Left ventricle myocardium inferior (tissue), 1 donor: Measurements from ENCODE around the gene GCG. TPM values are rescaled to one million over a fixed set of nuclear protein-coding genes. Genes with fewer than 3 reads are reported as not detected.

Source experiments
- DNase-seq: peaks from one replicate; pipeline ENCODE4 v3.0.0-alpha.2; 2020
- H3K27ac ChIP-seq: fragments of 200-600 bp; replicated peaks from 2 replicates; pipeline ENCODE4 v1.8.0; 2021
- H3K27me3 ChIP-seq: fragments of 200-600 bp; 2 replicates; pipeline ENCODE4 v1.8.0; 2021; ENCODE audit warnings: low read depth
- H3K36me3 ChIP-seq: fragments of 200-600 bp; 2 replicates; pipeline ENCODE4 v1.8.0; 2021
- H3K4me1 ChIP-seq: fragments of 200-600 bp; 2 replicates; pipeline ENCODE4 v1.8.0; 2021
- H3K4me3 ChIP-seq: fragments of 200-600 bp; 2 replicates; pipeline ENCODE4 v1.8.0; 2021; ENCODE audit warnings: mild to moderate bottlenecking, moderate library complexity
- H3K9me3 ChIP-seq: fragments of 200-600 bp; replicated peaks from 2 replicates; pipeline ENCODE4 v1.8.0; 2021
- CTCF ChIP-seq: fragments of 200-600 bp; IDR thresholded peaks from 2 replicates; pipeline ENCODE4 v1.8.0; 2021; ENCODE audit warnings: antibody characterized with exemption, mild to moderate bottlenecking, borderline replicate concordance
- intact Hi-C: fragments of 100-400 bp; cut with micrococcal nuclease; formaldehyde crosslinking; loops from one replicate; pipeline ENCODE4 v1.11.0; 2022
- long read RNA-seq: library from polyadenylated mRNA; unstranded; transcript quantifications from one replicate; pipeline ENCODE4 v2.0.0, GENCODE V29; 2021
- total RNA-seq: library from RNA; stranded (reverse); fragmentation: NEBNext Ultra II Directional; extraction: Animal tissue kit (Norgen Biotek cat#: 25700); gene quantifications from one replicate; pipeline ENCODE4 v1.2.1, GENCODE V29; 2021
- donor health status: DM: no; HTN: yes; CAD: no; lungs with severe emphysema.

Gene GCG
- total RNA-seq = not detected
- long read RNA-seq = 0 reads

GRCh38 chr2:162152147-162152546 is at the start of gene GCG:
TSS of gene GCG (minus strand) at chr2:162152247. CDS start at chr2:162149178, 3,069 bp downstream.
- H3K36me3 ChIP-seq = no peaks in the 10 kb centered on the region
- H3K4me3 ChIP-seq = no peak within 1 kb of the TSS
- no peak for TF ChIP-seq CTCF
- no peaks in the 10 kb centered on the region for H3K27me3 ChIP-seq
- intact Hi-C loops = no loop called here
- no peak within 1 kb of the TSS for H3K27ac ChIP-seq
- no peaks in the 10 kb centered on the region for H3K4me1 ChIP-seq
- no peak for DNase-seq
- H3K9me3 ChIP-seq = no peaks in the 10 kb centered on the region

DNA sequence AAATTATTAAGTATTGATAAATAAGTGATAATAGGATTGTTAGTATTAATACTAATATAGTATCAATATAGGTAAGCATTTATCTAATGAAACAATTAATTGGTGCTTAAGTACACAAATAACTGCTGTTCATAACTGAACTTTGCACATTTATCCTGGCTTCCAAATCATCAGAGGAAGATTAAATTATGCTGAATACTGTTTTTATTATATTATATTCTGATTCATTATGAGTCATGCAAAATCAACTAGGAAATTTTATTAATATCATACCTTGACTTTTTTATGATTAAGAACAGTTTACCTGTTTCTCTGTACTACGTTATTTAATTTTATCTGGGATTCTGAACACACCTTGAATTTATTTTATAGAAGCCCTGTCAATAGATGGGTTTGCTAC is 48.6 kb upstream of the GCG start:
- no peaks in the 10 kb centered on the region for H3K9me3 ChIP-seq
- H3K4me3 ChIP-seq = no peak overlapping the region
- no peaks in the 10 kb centered on the region for H3K4me1 ChIP-seq
- H3K27ac ChIP-seq = no peak overlapping the region
- intact Hi-C loops = no loop called here
- H3K27me3 ChIP-seq = no peaks in the 10 kb centered on the region
- no peak for DNase-seq
- no peaks in the 10 kb centered on the region for H3K36me3 ChIP-seq
- TF ChIP-seq CTCF = no peak

GRCh38 chr2:162199913-162200312 is 47.9 kb upstream of the GCG start:
- intact Hi-C loops = no loop called here
- Histone ChIP-seq H3K9me3 (no peaks in the 10 kb centered on the region), H3K4me3 (no peak overlapping the region), H3K27ac (no peak overlapping the region), H3K4me1 (no peaks in the 10 kb centered on the region), H3K36me3 (no peaks in the 10 kb centered on the region), H3K27me3 (no peaks in the 10 kb centered on the region)
- no peak for TF ChIP-seq CTCF
- DNase-seq = no peak

DNA sequence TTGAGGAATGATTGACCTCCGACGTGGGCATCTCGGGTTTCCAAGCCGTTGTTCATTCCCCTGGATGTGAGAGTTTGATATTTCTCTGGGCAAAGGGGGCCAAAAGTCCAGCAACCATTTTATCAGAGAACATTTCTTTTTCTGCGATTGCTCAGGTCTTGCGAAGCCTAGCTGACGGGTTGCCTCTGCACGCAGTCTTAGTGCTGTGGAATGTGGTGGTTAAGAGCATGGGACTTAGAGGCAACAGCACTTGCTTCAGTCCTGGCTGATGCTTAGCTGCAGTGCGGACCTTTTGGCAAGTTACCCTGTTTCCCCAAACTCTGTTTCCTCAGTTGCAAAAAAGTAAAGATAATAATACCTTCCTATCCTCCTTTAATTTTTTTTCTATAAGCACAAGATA is 46.2 kb upstream of the GCG start:
- intact Hi-C loops = no loop called here
- no peaks in the 10 kb centered on the region for H3K36me3 ChIP-seq
- no peaks in the 10 kb centered on the region for H3K4me1 ChIP-seq
- H3K4me3 ChIP-seq = no peak overlapping the region
- H3K27ac ChIP-seq = no peak overlapping the region
- TF ChIP-seq CTCF = no peak
- H3K27me3 ChIP-seq = no peaks in the 10 kb centered on the region
- no peaks in the 10 kb centered on the region for H3K9me3 ChIP-seq
- DNase-seq = no peak

DNA sequence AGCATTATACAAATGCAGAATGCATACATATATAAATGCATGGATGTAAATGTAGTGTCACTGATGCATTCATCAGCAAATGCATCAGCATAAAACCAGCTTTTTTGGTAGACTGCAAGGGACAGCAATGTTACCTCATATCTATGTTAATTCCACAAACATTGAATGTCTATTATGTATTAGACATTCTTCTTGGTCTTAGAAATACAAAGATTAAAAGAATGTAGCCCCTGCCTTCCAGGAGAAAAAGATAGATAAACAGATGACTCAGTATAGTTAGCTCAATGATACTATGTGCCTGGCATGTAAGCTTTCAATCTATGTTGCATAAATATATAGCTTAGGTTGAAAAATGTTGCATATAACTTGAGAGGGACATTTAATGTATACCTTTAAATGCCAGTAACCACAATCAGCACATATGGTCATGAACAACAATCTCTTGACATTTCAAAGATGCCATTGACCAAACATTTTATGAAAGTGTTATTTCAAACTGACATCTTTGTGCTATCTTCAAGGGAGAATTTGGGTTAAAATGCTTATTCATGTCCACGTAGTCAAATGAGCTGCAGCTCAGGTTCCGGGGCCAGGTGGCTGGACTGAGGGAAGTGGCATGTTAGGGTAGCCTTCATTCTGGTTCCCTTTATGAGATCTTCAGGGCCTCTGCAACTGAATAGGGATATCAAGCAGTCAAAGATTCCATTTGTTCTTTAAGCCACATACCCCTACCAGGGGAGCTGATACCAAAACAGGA is 45.2 kb upstream of the GCG start:
- intact Hi-C loops = no loop called here
- no peak for DNase-seq
- Histone ChIP-seq H3K4me1 (no peaks in the 10 kb centered on the region), H3K27ac (no peak overlapping the region), H3K27me3 (no peaks in the 10 kb centered on the region), H3K36me3 (no peaks in the 10 kb centered on the region), H3K9me3 (no peaks in the 10 kb centered on the region), H3K4me3 (no peak overlapping the region)
- TF ChIP-seq CTCF = no peak
